Nephron progenitor cell (in vitro differentiated cells): ENCODE data around the gene TMEM175.

Experiments used
- DNase-seq: peaks from one replicate; pipeline ENCODE4 v3.0.0; 2021
- H3K27ac Mint-ChIP-seq: 2 replicates; pipeline ENCODE4 v1.8.0; 2021; ENCODE audit warnings: mild to moderate bottlenecking, moderate library complexity, mixed read lengths
- H3K27me3 Mint-ChIP-seq: 2 replicates; pipeline ENCODE4 v1.8.0; 2021; ENCODE audit warnings: mild to moderate bottlenecking, low read depth, mixed read lengths; ENCODE audit not compliant: poor library complexity
- H3K36me3 Mint-ChIP-seq: 2 replicates; pipeline ENCODE4 v1.8.0; 2021; ENCODE audit warnings: low read depth, mixed read lengths
- H3K4me1 Mint-ChIP-seq: 2 replicates; pipeline ENCODE4 v1.8.0; 2021; ENCODE audit warnings: mixed read lengths
- H3K4me3 Mint-ChIP-seq: 2 replicates; pipeline ENCODE4 v1.8.0; 2021; ENCODE audit warnings: mild to moderate bottlenecking, moderate library complexity, mixed read lengths
- H3K9me3 Mint-ChIP-seq: 2 replicates; pipeline ENCODE4 v1.8.0; 2021; ENCODE audit warnings: mild to moderate bottlenecking, moderate library complexity, mixed read lengths
- CTCF ChIP-seq: fragments of 200-600 bp; sonication (generic); IDR thresholded peaks from 2 replicates; pipeline ENCODE4 v1.5.0; 2021; ENCODE audit warnings: antibody characterized with exemption

TMEM175 gene

GRCh38 chr4:885353-885752 lies 46.9 kb upstream of the TMEM175 start:
- Mint-ChIP-seq H3K27me3 (no peaks in the 10 kb centered on the region), H3K4me1 (no peaks in the 10 kb centered on the region), H3K27ac (no peak overlapping the region), H3K9me3 (no peaks in the 10 kb centered on the region), H3K4me3 (no peak overlapping the region), H3K36me3 (peaks cover 10% of the 10 kb centered on the region)
- TF ChIP-seq CTCF = no peak
- no peak for DNase-seq

- DNase-seq = no peak
- no peak overlapping the region for H3K4me3 Mint-ChIP-seq
Measured at GRCh38 chr4:886244-886643, 46.0 kb upstream of the TMEM175 start.

GRCh38 chr4:887034-887763 lies 45.1 kb upstream of the TMEM175 start:
- H3K4me1 Mint-ChIP-seq = no peaks in the 10 kb centered on the region
- DNase-seq = no peak
- no peaks in the 10 kb centered on the region for H3K27me3 Mint-ChIP-seq
- no peak for TF ChIP-seq CTCF
- H3K4me3 Mint-ChIP-seq = no peak overlapping the region
- no peaks in the 10 kb centered on the region for H3K9me3 Mint-ChIP-seq
- peaks cover 14% of the 10 kb centered on the region for H3K36me3 Mint-ChIP-seq
- H3K27ac Mint-ChIP-seq = no peak overlapping the region

More at GRCh38 chr4:886244-886643, 46.0 kb upstream of the TMEM175 start:
- Mint-ChIP-seq H3K36me3 (peaks cover 14% of the 10 kb centered on the region), H3K27me3 (no peaks in the 10 kb centered on the region), H3K4me1 (no peaks in the 10 kb centered on the region), H3K27ac (peak overlapping the region; percentile 92), H3K9me3 (no peaks in the 10 kb centered on the region)
- TF ChIP-seq CTCF = no peak

- no peak overlapping the region for H3K4me3 Mint-ChIP-seq
Measured at GRCh38 chr4:888029-888428, 44.2 kb upstream of the TMEM175 start.

GRCh38 chr4:889516-889915 lies 42.7 kb upstream of the TMEM175 start:
- no peak for TF ChIP-seq CTCF
- Mint-ChIP-seq H3K4me1 (no peaks in the 10 kb centered on the region), H3K27me3 (no peaks in the 10 kb centered on the region), H3K36me3 (peaks cover 14% of the 10 kb centered on the region), H3K4me3 (no peak overlapping the region), H3K27ac (no peak overlapping the region), H3K9me3 (no peaks in the 10 kb centered on the region)
- DNase-seq = no peak

More at GRCh38 chr4:888029-888428, 44.2 kb upstream of the TMEM175 start:
- no peak for TF ChIP-seq CTCF
- H3K9me3 Mint-ChIP-seq = no peaks in the 10 kb centered on the region
- no peaks in the 10 kb centered on the region for H3K27me3 Mint-ChIP-seq
- no peak overlapping the region for H3K27ac Mint-ChIP-seq
- peaks cover 14% of the 10 kb centered on the region for H3K36me3 Mint-ChIP-seq
- no peaks in the 10 kb centered on the region for H3K4me1 Mint-ChIP-seq
- no peak for DNase-seq
